NCI-H128 (cell line): ENCODE data around the gene FKBP1A.

ENCODE experiments used
- DNase-seq: peaks from one replicate; lab custom pipeline; 2025; ENCODE audit not compliant: unreplicated experiment; lab: John Stamatoyannopoulos, UW

Gene FKBP1A

GRCh38 chr20:1321654-1321939 is 71.3 kb downstream of the FKBP1A start:
- no peak for DNase-seq

- DNase-seq: no peak
Measured at GRCh38 chr20:1320902-1321653, 71.8 kb downstream of the FKBP1A start.

GRCh38 chr20:1320016-1320415 is 72.8 kb downstream of the FKBP1A start:
- no peak for DNase-seq

DNA sequence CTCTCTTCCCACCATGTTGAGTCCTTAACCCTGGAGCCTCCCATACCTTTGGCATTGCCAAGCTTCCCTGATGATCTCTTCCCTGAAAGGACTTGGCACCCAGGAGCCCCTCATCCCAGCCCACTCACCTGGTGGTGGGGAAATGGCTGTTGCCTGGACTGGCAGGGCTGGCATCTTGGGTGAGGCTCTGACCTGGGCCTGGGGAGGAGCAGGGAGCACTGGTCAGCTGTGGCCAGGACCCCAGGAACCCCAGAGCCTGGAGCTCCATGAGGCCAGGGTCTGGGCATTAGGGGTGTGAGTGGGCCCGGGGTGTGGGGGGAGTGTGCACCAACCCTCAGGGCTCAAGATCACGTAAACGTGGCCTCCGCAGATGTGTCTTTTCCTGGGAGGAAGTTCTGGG is 73.4 kb downstream of the FKBP1A start:
- no peak for DNase-seq

GRCh38 chr20:1319051-1319450 is 73.8 kb downstream of the FKBP1A start:
- DNase-seq: no peak
